NCI-H446 treated with DMSO at 0.1 percent for 48 hours (cell line): Measurements from ENCODE around the gene LGR5.
"Not testable (repeated sequence)": the region's sequence is repeated elsewhere in the genome, so short reads cannot be mapped to it uniquely, and the experiment has no call there.

ENCODE experiments used
- DNase-seq: peaks from one replicate; lab custom pipeline; 2025; lab: John Stamatoyannopoulos, UW

The LGR5 gene

DNA sequence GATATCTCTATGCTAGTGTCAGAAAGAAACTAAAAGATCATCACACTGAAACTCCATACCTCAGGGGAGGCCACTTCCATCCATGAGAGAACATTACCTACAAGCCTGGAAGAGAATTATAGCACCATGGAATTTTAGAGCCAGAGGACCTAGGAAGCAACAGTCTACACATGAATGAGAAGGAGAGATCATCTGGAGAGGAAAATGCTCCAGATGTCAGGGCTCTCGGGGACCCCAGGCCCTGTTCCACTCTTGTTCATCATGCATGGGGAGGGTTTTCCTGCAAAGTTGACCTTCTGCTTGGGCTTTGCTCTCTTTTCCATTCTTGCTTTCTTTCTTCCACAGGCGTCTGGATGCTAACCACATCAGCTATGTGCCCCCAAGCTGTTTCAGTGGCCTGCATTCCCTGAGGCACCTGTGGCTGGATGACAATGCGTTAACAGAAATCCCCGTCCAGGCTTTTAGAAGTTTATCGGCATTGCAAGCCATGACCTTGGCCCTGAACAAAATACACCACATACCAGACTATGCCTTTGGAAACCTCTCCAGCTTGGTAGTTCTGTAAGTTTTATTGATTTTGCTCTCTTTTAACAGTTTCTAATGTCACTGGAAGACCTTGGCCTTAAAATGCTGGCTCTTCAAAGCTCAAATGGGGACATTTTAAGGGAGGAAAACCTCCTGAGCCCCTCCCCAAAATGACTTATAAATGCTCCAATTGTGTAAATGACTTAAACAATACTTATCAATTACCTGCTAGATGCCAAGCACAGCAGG is 113.3 kb downstream of the LGR5 start:
- no peak for DNase-seq

DNA sequence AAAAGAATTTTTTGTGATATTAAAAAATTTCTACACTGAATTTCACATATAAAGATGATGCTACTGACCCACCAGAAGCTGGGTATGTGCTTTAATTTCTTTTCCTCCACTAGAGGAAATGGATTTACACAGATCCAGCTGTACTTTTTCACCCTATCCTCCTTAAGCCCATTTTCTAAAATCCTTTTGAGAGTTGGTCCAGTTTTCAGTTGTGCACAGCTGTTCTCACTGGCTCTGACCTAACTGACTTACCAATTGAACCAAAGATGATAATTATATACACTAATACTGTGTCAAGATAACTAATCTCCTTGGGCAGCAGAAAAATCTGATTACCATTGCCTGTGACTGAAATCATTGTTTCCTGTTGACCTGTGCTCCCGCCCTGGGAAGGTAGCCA is 115.6 kb downstream of the LGR5 start:
- DNase-seq: no peak

DNA sequence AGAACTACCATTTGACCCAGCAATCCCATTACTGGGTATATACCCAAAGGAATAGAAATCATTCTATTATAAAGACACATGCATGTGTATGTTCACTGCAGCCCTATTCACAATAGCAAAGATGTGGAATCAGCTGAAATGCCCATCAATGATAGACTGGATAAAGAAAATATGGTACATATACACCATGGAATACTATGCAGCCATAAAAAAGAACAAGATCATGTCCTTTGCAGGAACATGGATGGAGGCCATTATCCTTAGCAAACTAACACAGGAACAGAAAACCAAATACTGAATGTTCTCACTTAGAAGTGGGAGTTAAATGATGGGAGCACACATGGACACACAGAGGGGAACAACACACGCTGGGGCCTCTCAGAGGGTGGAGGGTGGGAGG is 116.2 kb downstream of the LGR5 start:
- DNase-seq: not testable (repeated sequence)

DNA sequence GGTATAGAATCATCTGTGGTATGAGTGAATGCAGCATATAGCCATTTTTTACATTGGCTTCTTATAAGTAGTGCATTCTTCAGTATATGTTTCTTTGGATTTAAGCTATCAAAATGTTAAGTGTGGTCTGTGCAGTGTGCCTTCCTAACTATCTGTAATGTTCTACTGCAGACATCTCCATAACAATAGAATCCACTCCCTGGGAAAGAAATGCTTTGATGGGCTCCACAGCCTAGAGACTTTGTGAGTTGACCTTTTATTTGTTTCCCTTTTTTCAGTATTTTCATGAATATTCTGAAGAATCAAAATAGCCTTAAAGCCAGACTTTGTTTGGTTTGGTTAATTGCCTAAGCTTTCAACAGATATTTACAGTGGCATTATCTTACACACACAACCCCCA is 116.8 kb downstream of the LGR5 start:
- no peak for DNase-seq

DNA sequence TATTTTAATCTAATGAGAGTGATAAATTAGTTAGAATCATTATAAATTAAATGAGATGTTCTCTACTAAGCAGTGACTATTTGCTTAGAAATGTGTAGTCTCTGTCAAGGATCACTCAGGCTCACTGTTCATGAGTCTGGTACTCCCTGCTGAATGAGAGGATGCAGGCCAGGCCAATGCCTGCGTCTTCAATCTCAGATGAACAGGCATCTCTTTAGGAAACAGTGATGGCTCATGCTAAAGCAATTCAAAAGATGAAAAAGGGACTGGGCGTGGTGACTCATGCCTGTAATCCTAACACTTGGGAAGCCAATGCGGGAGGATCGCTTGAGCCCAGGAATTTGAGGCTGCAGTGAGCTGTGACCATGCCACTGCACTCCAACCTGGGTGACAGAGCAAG is 117.3 kb downstream of the LGR5 start:
- DNase-seq: no peak

DNA sequence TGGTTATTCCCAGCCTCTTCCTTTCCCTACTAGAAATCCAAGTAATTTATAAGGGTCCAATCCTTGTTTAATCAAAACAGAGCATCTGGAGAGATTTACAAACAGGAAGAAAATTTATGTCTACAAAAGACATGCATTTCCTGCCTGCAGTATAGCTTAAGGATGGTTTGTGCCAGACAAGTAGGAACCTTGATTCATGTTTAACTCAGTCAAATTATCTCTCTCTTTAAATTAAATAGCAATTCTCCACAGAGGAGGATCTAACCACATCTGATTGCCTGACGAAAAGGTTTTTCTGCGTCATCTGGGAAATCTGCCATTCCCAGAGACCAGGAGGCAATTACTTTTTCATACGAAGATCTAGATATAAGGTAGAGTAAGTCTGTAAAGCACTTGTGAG is 118.8 kb downstream of the LGR5 start:
- no peak for DNase-seq

DNA sequence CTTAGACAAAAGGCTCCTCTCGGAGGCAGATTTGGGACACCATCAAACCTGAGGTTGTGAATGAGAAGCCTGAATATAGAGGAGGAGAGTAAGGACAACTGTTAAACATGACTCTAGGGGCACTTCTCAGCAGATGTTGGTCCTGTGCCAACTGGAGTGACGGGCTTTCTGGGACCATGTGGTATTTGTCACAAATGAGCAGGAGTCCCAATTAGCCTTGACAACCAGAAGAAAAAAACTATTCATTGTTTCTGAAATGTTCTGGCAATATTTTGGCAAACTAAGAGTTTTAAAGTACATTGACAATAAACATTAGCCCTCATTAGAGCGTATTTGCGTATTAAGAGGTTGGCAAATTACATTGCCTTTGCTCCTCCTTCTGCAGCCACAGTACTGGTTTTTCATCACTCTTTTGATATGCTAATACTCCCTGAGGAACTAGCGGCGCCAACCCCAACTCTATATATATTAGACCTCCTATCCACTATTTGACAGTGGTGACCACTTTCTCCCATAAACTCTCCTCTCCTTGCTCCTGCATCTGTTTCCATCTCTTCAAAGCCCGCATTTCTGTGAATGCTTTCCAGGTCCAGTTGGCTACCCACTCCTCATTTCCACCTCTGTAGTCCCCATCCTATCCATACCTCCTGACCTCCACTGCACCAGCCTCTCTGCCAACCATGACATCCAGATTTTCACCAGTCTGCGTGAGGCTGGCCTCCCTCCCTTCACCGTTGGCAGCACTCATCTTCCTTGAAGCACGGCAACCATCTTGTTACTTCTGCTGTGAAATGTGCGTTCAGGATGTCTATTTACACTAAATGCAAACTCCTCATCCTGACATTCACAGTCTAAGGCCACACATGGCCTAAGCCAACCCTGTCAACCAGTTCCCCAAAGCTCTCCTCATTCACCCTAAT is 123.3 kb downstream of the LGR5 start:
- DNase-seq: no peak

DNA sequence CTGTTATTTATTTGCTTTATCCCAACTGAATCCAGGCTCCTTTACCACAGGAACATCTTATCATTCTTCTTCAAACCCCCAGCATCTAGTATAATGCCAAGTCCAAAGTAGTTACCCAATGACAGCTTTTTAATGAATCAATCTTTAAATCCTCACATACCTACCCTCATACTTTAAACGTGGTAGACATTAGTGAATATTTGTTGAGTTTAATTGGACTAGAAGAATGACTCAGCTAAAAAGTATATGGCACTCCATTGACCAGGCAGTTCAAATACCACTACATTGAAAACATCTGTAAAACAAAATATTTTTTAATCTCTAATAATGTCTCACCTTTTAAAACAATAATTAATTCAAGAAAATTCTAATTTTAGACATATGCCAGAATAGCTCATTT is 125.9 kb downstream of the LGR5 start:
- no peak for DNase-seq

DNA sequence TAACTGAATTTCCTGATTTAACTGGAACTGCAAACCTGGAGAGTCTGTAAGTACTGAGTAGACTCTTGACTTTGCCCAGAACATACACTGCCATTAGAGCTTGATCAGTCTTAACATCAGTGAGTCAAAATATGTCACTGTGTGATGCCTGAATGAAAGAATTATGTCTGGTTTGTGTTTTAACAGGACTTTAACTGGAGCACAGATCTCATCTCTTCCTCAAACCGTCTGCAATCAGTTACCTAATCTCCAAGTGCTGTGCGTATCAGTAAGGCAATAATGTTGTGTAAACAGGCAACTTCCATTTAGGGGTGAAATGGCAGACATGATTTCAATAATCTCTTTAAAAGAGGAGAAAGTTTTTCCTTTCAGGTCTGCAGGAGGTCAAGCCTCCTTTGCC is 127.1 kb downstream of the LGR5 start:
- DNase-seq: no peak

DNA sequence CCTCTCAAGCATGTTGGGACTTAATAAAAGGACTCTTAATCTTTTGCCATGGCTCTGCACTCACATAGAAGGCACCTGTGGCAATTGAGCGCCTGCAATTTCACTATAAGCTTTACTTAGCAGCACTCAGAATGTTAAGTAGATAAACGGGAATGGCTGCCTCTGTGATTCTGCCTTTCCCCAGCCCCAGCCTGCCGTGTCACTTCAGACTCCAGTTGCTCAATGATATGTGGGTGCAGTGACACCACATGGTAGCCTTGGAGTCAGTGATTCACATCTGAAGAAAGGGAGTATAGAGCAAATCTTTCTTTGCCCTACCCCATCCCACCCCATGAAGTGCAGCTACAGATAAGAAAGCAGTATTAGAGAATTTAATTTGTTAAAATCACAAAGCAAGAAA is 127.9 kb downstream of the LGR5 start:
- DNase-seq: no peak

DNA sequence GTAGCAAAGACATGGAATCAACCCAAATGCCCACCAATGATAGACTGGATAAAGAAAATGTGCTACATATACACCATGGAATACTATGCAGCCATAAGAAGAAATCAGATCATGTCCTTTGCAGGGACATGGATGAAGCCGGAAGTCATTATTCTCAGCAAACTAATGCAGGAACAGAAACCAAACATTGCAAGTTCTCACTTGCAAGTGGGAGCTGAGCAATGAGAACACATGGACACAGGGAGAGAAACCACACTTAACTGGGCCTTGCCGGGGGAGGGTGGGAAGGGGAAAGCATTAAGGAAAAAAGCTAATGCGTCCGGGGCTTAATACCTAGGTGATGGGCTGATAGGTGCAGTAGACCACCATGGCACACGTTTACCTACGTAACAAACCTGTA is 130.3 kb downstream of the LGR5 start:
- DNase-seq: not testable (repeated sequence)

DNA sequence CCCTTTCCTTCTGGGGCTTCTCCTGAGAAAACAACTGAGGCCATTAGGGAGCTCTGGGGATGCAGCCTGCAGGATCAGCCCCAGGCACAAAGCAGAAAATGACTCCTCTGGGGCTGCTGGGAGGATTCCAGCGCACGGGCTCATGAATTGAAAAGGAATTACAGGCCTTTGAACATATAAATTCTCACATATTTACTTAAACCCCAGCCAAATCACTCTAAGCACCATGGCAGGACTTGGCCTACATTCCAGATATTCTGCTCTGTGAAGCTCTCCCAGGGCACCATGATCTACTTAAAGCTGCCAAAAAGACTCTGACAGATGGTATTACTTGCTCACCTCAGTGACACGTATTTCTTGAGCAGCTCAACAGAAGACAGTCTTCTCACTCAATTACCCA is 136.9 kb downstream of the LGR5 start:
- peak; percentile 80 for DNase-seq

DNA sequence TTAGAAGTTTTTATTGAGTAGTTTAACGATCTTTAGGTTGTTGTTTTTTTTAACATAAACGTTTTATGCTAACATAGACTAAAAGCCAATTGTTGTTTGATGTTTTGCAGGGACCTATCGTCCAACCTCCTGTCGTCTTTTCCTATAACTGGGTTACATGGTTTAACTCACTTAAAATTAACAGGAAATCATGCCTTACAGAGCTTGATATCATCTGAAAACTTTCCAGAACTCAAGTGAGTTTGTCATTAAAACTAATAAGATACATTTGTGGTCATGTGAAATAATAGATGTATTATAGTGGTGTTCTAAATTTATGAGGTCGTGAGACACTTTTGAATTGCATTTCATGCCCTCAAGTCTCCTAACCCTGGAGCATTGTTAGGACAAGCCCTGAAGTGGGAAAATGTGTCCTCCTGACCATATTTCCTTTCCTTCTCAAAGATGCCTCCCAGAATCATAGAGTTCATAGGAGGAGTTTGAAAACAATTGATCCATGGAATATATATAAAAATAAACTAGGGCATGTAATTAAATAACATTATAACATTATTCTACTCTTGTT is 139.2 kb downstream of the LGR5 start:
- DNase-seq: no peak

DNA sequence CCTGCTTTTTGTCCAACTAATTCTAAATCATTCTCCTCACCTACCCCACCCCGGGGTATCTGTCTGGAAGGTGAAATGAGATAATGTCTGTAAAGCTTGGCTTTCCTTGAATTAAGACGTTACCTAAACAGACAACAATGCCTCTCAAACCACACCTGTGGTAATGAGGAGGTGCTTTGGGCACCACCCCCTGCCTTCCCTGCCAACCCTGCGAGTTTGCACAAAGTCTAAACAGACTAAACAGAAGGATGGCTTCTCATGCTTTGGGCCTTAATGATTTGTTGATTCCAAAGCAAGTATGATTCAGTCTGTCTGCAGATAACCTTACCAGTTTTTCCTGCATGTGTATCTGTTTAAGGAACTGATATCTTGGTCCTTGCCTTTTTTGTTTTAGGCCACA is 141.6 kb downstream of the LGR5 start:
- no peak for DNase-seq

DNA sequence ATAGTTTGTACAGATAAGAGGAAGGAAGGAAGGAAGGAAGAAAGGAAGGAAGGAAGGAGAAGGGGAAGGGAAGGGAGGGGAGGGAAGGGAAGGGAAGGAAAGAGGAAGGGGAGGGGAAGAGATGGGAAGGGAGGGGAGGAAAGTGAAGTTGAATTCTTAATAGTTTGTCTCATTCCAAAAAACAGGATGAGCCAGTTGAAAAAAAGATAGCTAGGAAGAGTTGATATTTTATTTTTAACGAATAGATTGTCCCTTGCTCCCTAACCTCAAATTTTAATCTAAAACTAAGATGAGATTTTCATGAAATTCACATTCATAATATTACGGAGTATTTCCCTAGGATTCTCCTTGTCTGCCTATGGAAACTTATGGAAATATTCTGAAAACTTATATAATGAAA is 143.3 kb downstream of the LGR5 start:
- no peak for DNase-seq

DNA sequence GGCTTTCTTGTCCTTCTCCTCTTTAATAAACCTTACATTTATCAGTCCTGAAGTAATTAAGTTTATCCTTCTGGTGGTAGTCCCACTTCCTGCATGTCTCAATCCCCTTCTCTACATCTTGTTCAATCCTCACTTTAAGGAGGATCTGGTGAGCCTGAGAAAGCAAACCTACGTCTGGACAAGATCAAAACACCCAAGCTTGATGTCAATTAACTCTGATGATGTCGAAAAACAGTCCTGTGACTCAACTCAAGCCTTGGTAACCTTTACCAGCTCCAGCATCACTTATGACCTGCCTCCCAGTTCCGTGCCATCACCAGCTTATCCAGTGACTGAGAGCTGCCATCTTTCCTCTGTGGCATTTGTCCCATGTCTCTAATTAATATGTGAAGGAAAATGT is 144.8 kb downstream of the LGR5 start:
- no peak for DNase-seq

DNA sequence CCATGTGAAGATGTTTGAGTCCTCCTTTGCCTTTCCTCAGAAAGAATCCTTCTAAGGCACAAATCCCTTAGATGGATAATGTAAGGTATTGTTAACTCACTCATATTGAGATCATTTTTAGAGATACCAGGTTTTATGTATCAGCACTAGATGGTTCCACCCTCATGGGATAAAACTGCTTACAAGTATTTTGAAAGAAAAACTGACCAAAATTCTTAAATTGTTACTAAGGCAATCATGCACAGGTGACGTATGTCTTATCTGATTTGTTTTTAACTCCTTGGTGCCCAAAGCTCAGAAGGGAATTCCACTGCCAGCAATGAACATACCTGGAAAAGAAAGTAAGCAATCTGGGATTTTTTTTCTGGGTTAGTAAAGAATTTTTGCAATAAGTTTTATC is 145.6 kb downstream of the LGR5 start:
- no peak for DNase-seq

DNA sequence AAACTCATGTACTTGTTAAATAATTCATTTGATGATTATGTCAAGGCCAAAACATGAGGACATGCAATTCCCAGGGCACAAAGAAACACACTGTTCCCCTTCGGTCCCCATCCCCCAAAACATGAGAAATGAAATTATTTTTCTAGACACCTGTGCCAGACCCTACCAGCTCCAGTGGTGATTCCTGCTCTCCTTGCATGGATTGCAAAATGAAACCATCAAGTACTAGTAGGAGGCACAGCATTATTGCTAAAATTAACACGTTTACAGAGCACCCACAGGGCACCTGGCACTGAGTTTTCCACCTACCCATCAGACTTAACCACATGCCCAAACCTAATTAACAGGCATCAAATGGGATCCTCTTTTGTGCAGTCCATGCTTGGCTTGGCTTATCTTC is 147.4 kb downstream of the LGR5 start:
- no peak for DNase-seq

DNA sequence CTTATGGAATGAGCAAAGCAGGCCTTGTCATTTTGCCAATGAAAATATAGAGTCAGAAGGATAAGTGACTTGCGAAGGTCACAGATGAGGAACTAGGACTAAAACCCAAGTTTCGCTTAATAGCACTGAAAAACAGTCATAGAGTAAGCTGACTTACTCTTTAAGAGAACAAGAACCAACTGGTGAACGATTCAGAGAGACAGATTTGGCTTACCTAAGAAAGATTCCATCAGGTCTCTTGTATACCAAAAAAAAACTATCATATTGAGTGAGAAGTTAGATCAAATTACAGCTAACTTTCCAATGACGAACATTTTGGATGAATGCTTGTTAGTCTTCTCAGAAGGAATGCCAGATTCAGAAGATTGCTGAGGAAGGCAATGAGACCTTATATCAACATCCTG is 149.9 kb downstream of the LGR5 start:
- no peak for DNase-seq

DNA sequence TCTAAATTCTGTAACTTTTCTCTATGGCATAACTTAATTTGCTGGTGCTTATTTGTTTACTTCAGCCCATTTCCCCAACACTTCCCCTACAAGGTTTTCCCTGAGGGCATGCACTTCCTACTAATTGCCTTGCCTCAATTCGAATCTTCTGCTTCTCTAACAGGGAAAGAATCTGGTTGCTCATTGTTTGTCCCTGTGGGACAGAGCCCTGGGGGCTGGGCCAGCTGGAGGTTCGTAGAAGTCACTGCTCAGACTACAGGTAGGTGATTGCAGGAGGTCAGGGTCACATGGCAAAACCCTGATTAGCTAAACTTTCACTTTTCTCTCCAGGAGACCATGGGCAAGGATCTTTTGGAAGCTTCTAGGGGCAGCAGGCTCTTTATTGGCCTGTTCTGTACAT is 152.0 kb downstream of the LGR5 start:
- DNase-seq: no peak

DNA sequence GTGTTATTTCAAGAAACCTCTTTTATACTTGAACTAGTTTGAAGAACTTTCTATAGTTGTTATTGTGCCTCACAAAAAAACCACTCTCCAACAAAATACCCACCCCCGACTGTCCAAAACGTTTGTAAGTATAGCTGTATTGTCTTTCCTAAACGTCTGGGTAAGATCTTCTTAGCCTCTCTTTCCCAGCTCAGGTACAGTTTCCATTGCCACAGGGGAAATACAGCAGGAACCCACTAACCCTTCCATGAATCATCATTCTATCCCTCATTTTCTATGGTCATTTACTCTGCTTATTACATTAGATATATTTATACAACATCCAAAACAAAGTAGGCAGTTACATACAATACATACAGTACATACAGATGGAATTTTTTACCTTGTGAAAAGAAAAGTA is 153.2 kb downstream of the LGR5 start:
- no peak for DNase-seq

DNA sequence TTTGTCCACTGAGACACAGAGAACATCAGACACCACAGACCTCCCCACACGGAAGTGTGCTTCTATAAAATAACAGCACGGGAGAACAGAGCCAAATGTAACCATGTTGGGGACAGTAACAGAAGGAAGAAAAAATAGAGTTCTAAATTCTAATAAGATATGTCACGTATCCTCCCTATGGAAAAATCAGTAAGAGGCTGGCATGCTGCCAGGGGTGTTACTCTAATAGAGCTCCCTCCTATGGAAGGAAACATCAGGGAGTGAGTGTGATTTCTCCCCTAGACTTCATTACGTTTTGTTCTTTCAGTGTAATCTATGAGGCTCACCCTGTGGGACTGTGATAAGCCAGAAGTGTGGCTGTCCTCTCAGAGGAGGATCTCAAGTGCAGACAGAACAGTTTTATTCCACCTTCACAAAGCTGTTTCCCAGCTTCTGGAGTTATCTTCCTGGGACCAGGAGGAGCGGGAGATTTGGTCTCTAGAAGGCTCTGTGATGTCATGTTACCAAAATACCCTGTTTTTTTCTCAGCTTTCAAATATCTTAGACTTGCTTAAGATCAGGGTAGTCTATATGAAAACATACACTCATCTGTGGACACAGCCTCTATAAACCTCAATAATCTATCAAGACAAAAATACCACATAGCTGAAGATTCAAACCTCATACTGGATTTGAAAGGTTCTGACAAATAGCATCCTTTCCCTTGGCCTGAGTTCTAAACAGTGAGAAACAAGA is 154.8 kb downstream of the LGR5 start:
- no peak for DNase-seq
